A204.1 (cell line): ENCODE measurements around the gene ALOXE3.

Experiments
- FAIRE-seq: peaks from 2 replicates; lab custom pipeline; 2012; peaks lifted over from hg19 to GRCh38; lab: Jason Lieb, UNC

Gene ALOXE3

GRCh38 chr17:8047769-8048110 lies 70.6 kb downstream of the ALOXE3 start:
- FAIRE-seq = no peak

GRCh38 chr17:8046929-8047768 lies 71.2 kb downstream of the ALOXE3 start:
- FAIRE-seq = no peak

GRCh38 chr17:8046306-8046928 lies 71.9 kb downstream of the ALOXE3 start:
- FAIRE-seq = no peak
